Measurements from ENCODE around the gene CSH1.
"Not testable (repeated sequence)": the region's sequence is repeated elsewhere in the genome, so short reads cannot be mapped to it uniquely, and the experiment has no call there.

CSH1 gene

DNA sequence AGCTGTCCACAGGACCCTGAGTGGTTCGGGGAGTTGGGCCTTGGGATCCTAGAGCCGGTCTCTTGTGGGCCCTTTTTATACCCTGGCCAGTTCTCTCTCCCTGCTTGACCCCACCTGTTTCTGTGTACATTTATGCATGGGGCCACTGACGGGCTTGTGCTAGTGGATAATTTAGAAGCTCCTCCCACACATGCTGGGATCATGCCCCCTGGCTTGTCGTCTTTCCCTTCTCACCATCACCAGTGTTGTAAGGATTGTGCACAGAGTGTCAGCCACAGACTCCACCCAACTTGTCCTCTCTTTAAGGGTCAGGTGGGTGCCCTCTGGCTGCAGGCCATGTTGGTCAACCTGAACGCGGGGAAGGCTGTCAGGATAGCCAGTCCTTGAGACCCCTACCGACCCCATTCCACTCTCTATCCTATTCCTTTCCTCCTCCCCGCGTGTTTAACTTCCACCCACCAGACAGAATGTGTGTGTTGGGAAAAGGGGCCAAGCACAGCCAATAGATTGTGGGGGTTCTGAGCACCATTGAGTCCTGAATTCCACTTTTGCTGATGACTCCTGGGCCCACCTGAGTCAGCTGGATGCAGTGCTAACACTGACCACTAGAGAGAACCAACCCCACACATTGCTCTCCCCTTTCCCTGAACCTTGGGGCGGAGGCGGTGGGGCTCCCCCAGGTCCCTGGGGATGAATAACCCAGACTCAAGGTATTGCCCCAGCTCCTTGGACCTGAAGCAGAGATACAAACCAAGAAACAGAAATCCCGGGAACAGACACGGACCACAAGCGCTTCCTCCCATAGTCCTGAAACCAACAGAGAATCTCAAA is at the start of gene CSH1:
Gene CSH1, minus strand, starts transcription at position 51 of the 831 bp plus-strand sequence. CDS start 63 bp downstream, outside the sequence.
- H3K36me3 ChIP-seq; DNase-seq; H3K27me3 ChIP-seq (ENCODE audit: insufficient read depth, low read depth, severe bottlenecking); H3K4me3 ChIP-seq (ENCODE audit: low read depth, low read length); H3K27ac ChIP-seq; H3K9me3 ChIP-seq (ENCODE audit: severe bottlenecking): not testable (repeated sequence)

GRCh38 chr17:63945784-63946439 is 49.5 kb upstream of the CSH1 start:
- no peaks in the 10 kb centered on the region for H3K9me3 ChIP-seq (ENCODE audit: severe bottlenecking)
- H3K27me3 ChIP-seq (ENCODE audit: insufficient read depth, low read depth, severe bottlenecking): no peaks in the 10 kb centered on the region
- no peak overlapping the region for H3K4me3 ChIP-seq (ENCODE audit: low read depth, low read length)
- no peak overlapping the region for H3K27ac ChIP-seq
- H3K36me3 ChIP-seq: no peaks in the 10 kb centered on the region
- TF ChIP-seq, protein P1, sequence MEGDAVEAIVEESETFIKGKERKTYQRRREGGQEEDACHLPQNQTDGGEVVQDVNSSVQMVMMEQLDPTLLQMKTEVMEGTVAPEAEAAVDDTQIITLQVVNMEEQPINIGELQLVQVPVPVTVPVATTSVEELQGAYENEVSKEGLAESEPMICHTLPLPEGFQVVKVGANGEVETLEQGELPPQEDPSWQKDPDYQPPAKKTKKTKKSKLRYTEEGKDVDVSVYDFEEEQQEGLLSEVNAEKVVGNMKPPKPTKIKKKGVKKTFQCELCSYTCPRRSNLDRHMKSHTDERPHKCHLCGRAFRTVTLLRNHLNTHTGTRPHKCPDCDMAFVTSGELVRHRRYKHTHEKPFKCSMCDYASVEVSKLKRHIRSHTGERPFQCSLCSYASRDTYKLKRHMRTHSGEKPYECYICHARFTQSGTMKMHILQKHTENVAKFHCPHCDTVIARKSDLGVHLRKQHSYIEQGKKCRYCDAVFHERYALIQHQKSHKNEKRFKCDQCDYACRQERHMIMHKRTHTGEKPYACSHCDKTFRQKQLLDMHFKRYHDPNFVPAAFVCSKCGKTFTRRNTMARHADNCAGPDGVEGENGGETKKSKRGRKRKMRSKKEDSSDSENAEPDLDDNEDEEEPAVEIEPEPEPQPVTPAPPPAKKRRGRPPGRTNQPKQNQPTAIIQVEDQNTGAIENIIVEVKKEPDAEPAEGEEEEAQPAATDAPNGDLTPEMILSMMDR (IDR thresholded peaks at IDR 0.05; ENCODE audit: low read depth, low read length): no peak
- DNase-seq: no peak

- no peaks in the 10 kb centered on the region for H3K9me3 ChIP-seq (ENCODE audit: severe bottlenecking)
- TF ChIP-seq, protein P1 (IDR thresholded peaks at IDR 0.05; ENCODE audit: low read depth, low read length): no peak
- no peaks in the 10 kb centered on the region for H3K36me3 ChIP-seq
- DNase-seq: no peak
- no peaks in the 10 kb centered on the region for H3K27me3 ChIP-seq (ENCODE audit: insufficient read depth, low read depth, severe bottlenecking)
- no peak overlapping the region for H3K4me3 ChIP-seq (ENCODE audit: low read depth, low read length)
- H3K27ac ChIP-seq: no peak overlapping the region
These were observed 48.5 kb upstream of the CSH1 start for GRCh38 chr17:63944736-63945499.

DNA sequence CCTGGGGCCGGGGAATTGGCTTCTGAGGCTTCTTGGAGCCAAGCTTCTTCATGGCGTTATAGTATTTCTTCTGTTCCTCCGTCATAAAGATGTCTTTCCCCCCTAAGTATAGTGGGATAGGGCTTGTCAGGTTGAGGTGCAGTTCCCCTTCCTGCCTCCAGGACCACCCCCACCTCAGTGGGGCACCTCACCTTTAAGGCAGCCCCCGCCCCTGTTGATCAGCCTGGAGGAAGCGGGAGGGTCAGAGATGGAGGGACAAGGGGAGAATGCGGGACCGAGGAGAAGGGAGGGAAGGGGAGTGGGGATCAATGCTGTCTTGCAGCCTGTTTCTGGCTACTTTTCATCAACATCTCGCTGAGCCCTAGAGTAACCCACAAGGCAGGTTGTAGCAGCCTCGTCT is 47.4 kb upstream of the CSH1 start:
- no peak overlapping the region for H3K27ac ChIP-seq
- H3K4me3 ChIP-seq (ENCODE audit: low read depth, low read length): no peak overlapping the region
- no peaks in the 10 kb centered on the region for H3K27me3 ChIP-seq (ENCODE audit: insufficient read depth, low read depth, severe bottlenecking)
- H3K36me3 ChIP-seq: no peaks in the 10 kb centered on the region
- H3K9me3 ChIP-seq (ENCODE audit: severe bottlenecking): no peaks in the 10 kb centered on the region
- TF ChIP-seq, protein P1 (IDR thresholded peaks at IDR 0.05; ENCODE audit: low read depth, low read length): peak; percentile 11; the same call in 1 of the 2 replicates
- no peak for DNase-seq

GRCh38 chr17:63942309-63942985 is 46.1 kb upstream of the CSH1 start:
- no peaks in the 10 kb centered on the region for H3K9me3 ChIP-seq (ENCODE audit: severe bottlenecking)
- H3K36me3 ChIP-seq: no peaks in the 10 kb centered on the region
- H3K27me3 ChIP-seq (ENCODE audit: insufficient read depth, low read depth, severe bottlenecking): no peaks in the 10 kb centered on the region
- TF ChIP-seq, protein P1 (IDR thresholded peaks at IDR 0.05; ENCODE audit: low read depth, low read length): no peak
- no peak overlapping the region for H3K27ac ChIP-seq
- H3K4me3 ChIP-seq (ENCODE audit: low read depth, low read length): no peak overlapping the region
- no peak for DNase-seq
